HG03432 (cell line): ENCODE data around the gene ARSA.

ENCODE experiments used
- ATAC-seq: cut with Tn5 transposase; IDR thresholded peaks from one replicate; pipeline ENCODE4 v1.9.1; 2021; ENCODE audit warnings: mild to moderate bottlenecking, moderate library complexity; ENCODE audit not compliant: unreplicated experiment

The ARSA gene

GRCh38 chr22:50606165-50606945, 21.6 kb downstream of the ARSA start:
- ATAC-seq = no peak

GRCh38 chr22:50605613-50606074, 22.3 kb downstream of the ARSA start:
- no peak for ATAC-seq

- no peak for ATAC-seq
Measured at GRCh38 chr22:50605002-50605612, 22.8 kb downstream of the ARSA start.

GRCh38 chr22:50604256-50605001, 23.5 kb downstream of the ARSA start:
- ATAC-seq = no peak

- no peak for ATAC-seq
Measured at GRCh38 chr22:50603511-50604255, 24.3 kb downstream of the ARSA start.

- ATAC-seq = no peak
Measured at GRCh38 chr22:50602338-50602700, 25.6 kb downstream of the ARSA start.

- ATAC-seq = no peak
Measured at GRCh38 chr22:50601669-50602337, 26.1 kb downstream of the ARSA start.

GRCh38 chr22:50600967-50601668, 26.8 kb downstream of the ARSA start:
- ATAC-seq = no peak

- ATAC-seq = no peak
Measured at GRCh38 chr22:50600538-50600937, 27.4 kb downstream of the ARSA start, which contains the start of gene MAPK8IP2. MAPK8IP2 (plus strand) TSS chr22:50600793; CDS start chr22:50600819, 26 bp downstream.

GRCh38 chr22:50599816-50600455, 28.0 kb downstream of the ARSA start:
- no peak for ATAC-seq

GRCh38 chr22:50597097-50597496, 30.9 kb downstream of the ARSA start:
- ATAC-seq = no peak

- ATAC-seq = no peak
Measured at GRCh38 chr22:50595189-50595588, 32.8 kb downstream of the ARSA start.

GRCh38 chr22:50587407-50587806, 40.5 kb downstream of the ARSA start:
- ATAC-seq = no peak

GRCh38 chr22:50586416-50586815, 41.5 kb downstream of the ARSA start:
- no peak for ATAC-seq

- ATAC-seq = no peak
Measured at GRCh38 chr22:50585781-50586180, 42.2 kb downstream of the ARSA start.

- ATAC-seq = no peak
Measured at GRCh38 chr22:50585238-50585637, 42.7 kb downstream of the ARSA start.

- ATAC-seq = no peak
Measured at GRCh38 chr22:50584106-50585096, 43.6 kb downstream of the ARSA start.

GRCh38 chr22:50583294-50583861, 44.6 kb downstream of the ARSA start:
- ATAC-seq = peak; percentile 29
